OCI-LY3 (cell line): ENCODE results near the gene SIAH3.

Experiments used
- H2AFZ ChIP-seq: fragments of 200-600, 300-600 bp; shearing (Covaris generic); 2 replicates; pipeline ENCODE4 v1.6.0; 2014; ENCODE audit warnings: antibody characterized with exemption, low read depth, low read length
- H3K27ac ChIP-seq: fragments of 200-600, 300-600 bp; sonication (generic); 2 replicates; pipeline ENCODE4 v1.5.1; 2014; ENCODE audit warnings: mild to moderate bottlenecking, low read length, moderate library complexity, mixed read lengths
- H3K27me3 ChIP-seq: fragments of 200-600, 300-600 bp; sonication (generic); 2 replicates; pipeline ENCODE4 v1.6.1; 2014; ENCODE audit warnings: low read depth, low read length, mixed read lengths
- H3K36me3 ChIP-seq: fragments of 200-600, 300-600 bp; sonication (generic); replicated peaks from 2 replicates; pipeline ENCODE3; 2014; ENCODE audit warnings: low read depth, low read length, mixed read lengths
- H3K4me1 ChIP-seq: fragments of 300-600, 200-600 bp; sonication (generic); 2 replicates; pipeline ENCODE4 v1.6.1; 2014; ENCODE audit warnings: low read length, mixed read lengths
- H3K4me2 ChIP-seq: fragments of 200-600, 300-600 bp; sonication (generic); 2 replicates; pipeline ENCODE4 v1.6.1; 2014; ENCODE audit warnings: low read length, mixed read lengths
- H3K4me3 ChIP-seq: fragments of 300-600, 200-600 bp; sonication (generic); 2 replicates; pipeline ENCODE4 v1.5.1; 2014; ENCODE audit warnings: antibody characterized with exemption, mild to moderate bottlenecking, low read length, moderate library complexity
- H3K79me2 ChIP-seq: fragments of 300-600, 200-600 bp; shearing (Covaris generic); 2 replicates; pipeline ENCODE4 v1.6.1; 2014; ENCODE audit warnings: mild to moderate bottlenecking, low read length, mixed read lengths
- H3K9ac ChIP-seq: fragments of 300-600, 200-600 bp; shearing (Covaris generic); 2 replicates; pipeline ENCODE4 v1.6.0; 2014; ENCODE audit warnings: mild to moderate bottlenecking, low read length, moderate library complexity
- H3K9me3 ChIP-seq: fragments of 200-600, 300-600 bp; shearing (Covaris generic); 2 replicates; pipeline ENCODE4 v1.6.1; 2014; ENCODE audit warnings: low read length, mixed read lengths; ENCODE audit not compliant: insufficient read depth
- H4K20me1 ChIP-seq: fragments of 200-600, 300-600 bp; sonication (generic); 2 replicates; pipeline ENCODE4 v1.6.1; 2016; ENCODE audit warnings: low read length, mixed read lengths; ENCODE audit not compliant: insufficient read depth
- CTCF ChIP-seq: fragments of 200-600, 300-600 bp; sonication (generic); IDR thresholded peaks from 2 replicates; pipeline ENCODE4 v1.5.1; 2014; ENCODE audit warnings: antibody characterized with exemption, low read length, low read depth
- EZH2phosphoT487 ChIP-seq: fragments of 200-600 bp; shearing (Covaris generic); IDR thresholded peaks from 2 replicates; pipeline ENCODE4 v1.6.1; 2018; ENCODE audit warnings: antibody characterized with exemption, mixed run types, low read depth

The SIAH3 gene

GRCh38 chr13:45852494-45852893, 941 bp upstream of the SIAH3 start:
- Histone ChIP-seq H3K9ac (no peak overlapping the region), H3K4me1 (peaks cover 11% of the 10 kb centered on the region), H3K36me3 (no peaks in the 10 kb centered on the region), H3K9me3 (peaks cover 6% of the 10 kb centered on the region; the same call in 1 of the 2 replicates), H3K4me2 (no peak overlapping the region), H3K27me3 (peaks cover 55% of the 10 kb centered on the region), H3K79me2 (no peaks in the 10 kb centered on the region), H4K20me1 (no peaks in the 10 kb centered on the region), H3K4me3 (no peak overlapping the region), H3K27ac (no peak overlapping the region), H2AFZ (no peak overlapping the region)
- no peak for TF ChIP-seq CTCF
- TF ChIP-seq EZH2phosphoT487: no peak

- H3K27ac ChIP-seq: no peak overlapping the region
- H3K9me3 ChIP-seq: peaks cover 6% of the 10 kb centered on the region; the same call in 1 of the 2 replicates
- peaks cover 16% of the 10 kb centered on the region for H3K4me1 ChIP-seq
- no peak overlapping the region for H2AFZ ChIP-seq
- no peaks in the 10 kb centered on the region for H4K20me1 ChIP-seq
- no peak for TF ChIP-seq EZH2phosphoT487
- no peak overlapping the region for H3K9ac ChIP-seq
- H3K27me3 ChIP-seq: peaks cover 52% of the 10 kb centered on the region
- H3K4me2 ChIP-seq: no peak overlapping the region
- no peaks in the 10 kb centered on the region for H3K79me2 ChIP-seq
- H3K36me3 ChIP-seq: no peaks in the 10 kb centered on the region
- H3K4me3 ChIP-seq: no peak overlapping the region
Measured at GRCh38 chr13:45851956-45852355, 403 bp upstream of the SIAH3 start.

- H4K20me1 ChIP-seq: no peaks in the 10 kb centered on the region
- no peak overlapping the region for H3K9ac ChIP-seq
- H3K27ac ChIP-seq: no peak overlapping the region
- H3K79me2 ChIP-seq: no peaks in the 10 kb centered on the region
- TF ChIP-seq EZH2phosphoT487: no peak
- no peak for TF ChIP-seq CTCF
- H3K9me3 ChIP-seq: peaks cover 6% of the 10 kb centered on the region; the same call in 1 of the 2 replicates
- peaks cover 18% of the 10 kb centered on the region for H3K4me1 ChIP-seq
- H3K36me3 ChIP-seq: no peaks in the 10 kb centered on the region
- H2AFZ ChIP-seq: no peak overlapping the region
- no peak overlapping the region for H3K4me3 ChIP-seq
- H3K27me3 ChIP-seq: peaks cover 41% of the 10 kb centered on the region
- H3K4me2 ChIP-seq: no peak overlapping the region
Measured at GRCh38 chr13:45850027-45850613, 1.4 kb downstream of the SIAH3 start.

GRCh38 chr13:45849408-45849807, 2.1 kb downstream of the SIAH3 start:
- no peak overlapping the region for H3K27ac ChIP-seq
- peaks cover 41% of the 10 kb centered on the region for H3K27me3 ChIP-seq
- no peaks in the 10 kb centered on the region for H3K79me2 ChIP-seq
- no peak for TF ChIP-seq CTCF
- no peak for TF ChIP-seq EZH2phosphoT487
- peaks cover 18% of the 10 kb centered on the region for H3K4me1 ChIP-seq
- H4K20me1 ChIP-seq: no peaks in the 10 kb centered on the region
- H2AFZ ChIP-seq: no peak overlapping the region
- 0 out of 2 replicates have a peak, but pooled peaks cover under 1% of the 10 kb centered on the region for H3K9me3 ChIP-seq
- no peak overlapping the region for H3K9ac ChIP-seq
- H3K4me3 ChIP-seq: no peak overlapping the region
- no peak overlapping the region for H3K4me2 ChIP-seq
- no peaks in the 10 kb centered on the region for H3K36me3 ChIP-seq
